GM23338 (cell line): ENCODE measurements around the gene RAP1GAP. TPM values are rescaled to one million over a fixed set of nuclear protein-coding genes. Genes with fewer than 3 reads are reported as not detected.

Experiments
- ATAC-seq: fragments of 200-7000 bp; cut with Tn5 transposase; 3 replicates; pipeline ENCODE4 v1.9.1; 2020
- DNase-seq: peaks from one replicate; pipeline ENCODE4 v3.0.0-alpha.2; 2015; ENCODE audit warnings: low spot score
- H2AFZ ChIP-seq: fragments of 200-600 bp; sonication (generic); 2 replicates; pipeline ENCODE4 v1.8.0; 2016; ENCODE audit warnings: antibody characterized with exemption, mild to moderate bottlenecking, moderate library complexity
- H3F3A ChIP-seq: fragments of 200-600 bp; sonication (generic); replicated peaks from 2 replicates; pipeline ENCODE4 v1.8.0; 2017; ENCODE audit warnings: antibody characterized with exemption, mixed run types, low read depth
- H3K27ac ChIP-seq: fragments of 200-600 bp; sonication (generic); 2 replicates; pipeline ENCODE4 v1.6.1; 2016; ENCODE audit warnings: low read depth
- H3K27me3 ChIP-seq: fragments of 200-600 bp; sonication (generic); 2 replicates; pipeline ENCODE4 v1.8.0; 2016; ENCODE audit warnings: mild to moderate bottlenecking, mixed run types, moderate library complexity; ENCODE audit not compliant: insufficient read depth
- H3K36me3 ChIP-seq: fragments of 200-600 bp; sonication (generic); 2 replicates; pipeline ENCODE4 v1.8.0; 2016; ENCODE audit warnings: mild to moderate bottlenecking; ENCODE audit not compliant: insufficient read depth
- H3K4me1 ChIP-seq: fragments of 200-600 bp; sonication (generic); 2 replicates; pipeline ENCODE4 v1.8.0; 2016; ENCODE audit warnings: mild to moderate bottlenecking, moderate library complexity; ENCODE audit not compliant: insufficient read depth
- H3K4me2 ChIP-seq: fragments of 200-600 bp; sonication (generic); 2 replicates; pipeline ENCODE4 v1.7.1; 2017; ENCODE audit warnings: mixed run types
- H3K4me3 ChIP-seq: fragments of 200-600 bp; sonication (generic); 2 replicates; pipeline ENCODE4 v1.6.1; 2016; ENCODE audit warnings: mixed run types
- H3K79me2 ChIP-seq: fragments of 200-600 bp; sonication (generic); replicated peaks from 2 replicates; pipeline ENCODE4 v1.8.0; 2017; ENCODE audit warnings: mild to moderate bottlenecking; ENCODE audit not compliant: insufficient read depth
- H3K9me2 ChIP-seq: fragments of 200-600 bp; sonication (generic); 2 replicates; pipeline ENCODE4 v1.8.0; 2017; ENCODE audit not compliant: insufficient read depth
- H4K20me1 ChIP-seq: fragments of 200-600 bp; sonication (generic); replicated peaks from 2 replicates; pipeline ENCODE4 v1.8.0; 2017; ENCODE audit warnings: mild to moderate bottlenecking; ENCODE audit not compliant: insufficient read depth
- H3K27ac Mint-ChIP-seq: 2 replicates; pipeline ENCODE4 v1.8.0; 2020; ENCODE audit warnings: inconsistent platforms, mild to moderate bottlenecking, moderate library complexity, mixed read lengths
- H3K27me3 Mint-ChIP-seq: 3 replicates; pipeline ENCODE4 v1.8.0; 2022; ENCODE audit warnings: low read depth, mild to moderate bottlenecking, moderate library complexity, mixed read lengths, inconsistent platforms; ENCODE audit not compliant: insufficient read depth, poor library complexity
- H3K36me3 Mint-ChIP-seq: 3 replicates; pipeline ENCODE4 v1.8.0; 2021; ENCODE audit warnings: low read depth, mild to moderate bottlenecking, inconsistent platforms, moderate library complexity, mixed read lengths
- H3K4me1 Mint-ChIP-seq: 3 replicates; pipeline ENCODE4 v1.8.0; 2020; ENCODE audit warnings: mild to moderate bottlenecking, inconsistent platforms, mixed read lengths
- H3K4me3 Mint-ChIP-seq: 3 replicates; pipeline ENCODE4 v1.8.0; 2021; ENCODE audit warnings: moderate library complexity, mild to moderate bottlenecking, inconsistent platforms, mixed read lengths
- H3K9me3 Mint-ChIP-seq: 3 replicates; pipeline ENCODE4 v1.8.0; 2020; ENCODE audit warnings: moderate library complexity, mild to moderate bottlenecking, inconsistent platforms, mixed read lengths
- CREB1 ChIP-seq: fragments of 250-450 bp; sonication (Bioruptor Pico); IDR thresholded peaks from 2 replicates; pipeline ENCODE4 v1.5.0; 2020; ENCODE audit warnings: low read depth, mild to moderate bottlenecking, moderate library complexity
- NANOG ChIP-seq: IDR thresholded peaks from 2 replicates; pipeline ENCODE4 v1.6.1; 2016; ENCODE audit warnings: antibody characterized with exemption, borderline replicate concordance
- STAT1 ChIP-seq: IDR thresholded peaks from one replicate; pipeline ENCODE4 v1.6.1; 2016; ENCODE audit warnings: antibody characterized with exemption; ENCODE audit not compliant: unreplicated experiment
- ZNF331 ChIP-seq: fragments of 250-450 bp; sonication (Bioruptor Pico); IDR thresholded peaks from 2 replicates; pipeline ENCODE4 v1.5.0; 2020; ENCODE audit warnings: low read depth, mild to moderate bottlenecking, moderate library complexity
- ZNF462 ChIP-seq: fragments of 250-450 bp; sonication (Bioruptor Pico); IDR thresholded peaks from 2 replicates; pipeline ENCODE4 v1.5.0; 2020; ENCODE audit warnings: mild to moderate bottlenecking, moderate library complexity
- polyA plus RNA-seq: library from polyadenylated mRNA; unstranded; fragments of >200 nt; fragmentation: Nextera tagmentation; extraction: Ambion mirVana; gene quantifications from 2 replicates; pipeline ENCODE4 v1.2.1, GENCODE V29; 2016
- total RNA-seq: library from RNA; depleted of rRNA; stranded (reverse); fragments of >200 nt; shearing (Covaris generic); gene quantifications from 2 replicates; pipeline ENCODE4 v1.2.3, GENCODE V29; 2014
- TF ChIP-seq, protein P1 (sequence below): IDR thresholded peaks from one replicate; pipeline ENCODE4 v1.6.1; 2018; ENCODE audit warnings: antibody characterized with exemption; ENCODE audit not compliant: unreplicated experiment

Gene RAP1GAP
- total and polyA plus RNA-seq, 2 experiments from 2014 or later = 4.3 to 6.6 TPM

GRCh38 chr1:21590126-21590880 lies 78.9 kb downstream of the RAP1GAP start (continued):
- no peak for TF ChIP-seq ZNF462 (CRISPR knock-in tag)
- TF ChIP-seq, protein P1, sequence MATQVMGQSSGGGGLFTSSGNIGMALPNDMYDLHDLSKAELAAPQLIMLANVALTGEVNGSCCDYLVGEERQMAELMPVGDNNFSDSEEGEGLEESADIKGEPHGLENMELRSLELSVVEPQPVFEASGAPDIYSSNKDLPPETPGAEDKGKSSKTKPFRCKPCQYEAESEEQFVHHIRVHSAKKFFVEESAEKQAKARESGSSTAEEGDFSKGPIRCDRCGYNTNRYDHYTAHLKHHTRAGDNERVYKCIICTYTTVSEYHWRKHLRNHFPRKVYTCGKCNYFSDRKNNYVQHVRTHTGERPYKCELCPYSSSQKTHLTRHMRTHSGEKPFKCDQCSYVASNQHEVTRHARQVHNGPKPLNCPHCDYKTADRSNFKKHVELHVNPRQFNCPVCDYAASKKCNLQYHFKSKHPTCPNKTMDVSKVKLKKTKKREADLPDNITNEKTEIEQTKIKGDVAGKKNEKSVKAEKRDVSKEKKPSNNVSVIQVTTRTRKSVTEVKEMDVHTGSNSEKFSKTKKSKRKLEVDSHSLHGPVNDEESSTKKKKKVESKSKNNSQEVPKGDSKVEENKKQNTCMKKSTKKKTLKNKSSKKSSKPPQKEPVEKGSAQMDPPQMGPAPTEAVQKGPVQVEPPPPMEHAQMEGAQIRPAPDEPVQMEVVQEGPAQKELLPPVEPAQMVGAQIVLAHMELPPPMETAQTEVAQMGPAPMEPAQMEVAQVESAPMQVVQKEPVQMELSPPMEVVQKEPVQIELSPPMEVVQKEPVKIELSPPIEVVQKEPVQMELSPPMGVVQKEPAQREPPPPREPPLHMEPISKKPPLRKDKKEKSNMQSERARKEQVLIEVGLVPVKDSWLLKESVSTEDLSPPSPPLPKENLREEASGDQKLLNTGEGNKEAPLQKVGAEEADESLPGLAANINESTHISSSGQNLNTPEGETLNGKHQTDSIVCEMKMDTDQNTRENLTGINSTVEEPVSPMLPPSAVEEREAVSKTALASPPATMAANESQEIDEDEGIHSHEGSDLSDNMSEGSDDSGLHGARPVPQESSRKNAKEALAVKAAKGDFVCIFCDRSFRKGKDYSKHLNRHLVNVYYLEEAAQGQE = no peak
- no peak for TF ChIP-seq NANOG
- no peak for TF ChIP-seq STAT1

DNA sequence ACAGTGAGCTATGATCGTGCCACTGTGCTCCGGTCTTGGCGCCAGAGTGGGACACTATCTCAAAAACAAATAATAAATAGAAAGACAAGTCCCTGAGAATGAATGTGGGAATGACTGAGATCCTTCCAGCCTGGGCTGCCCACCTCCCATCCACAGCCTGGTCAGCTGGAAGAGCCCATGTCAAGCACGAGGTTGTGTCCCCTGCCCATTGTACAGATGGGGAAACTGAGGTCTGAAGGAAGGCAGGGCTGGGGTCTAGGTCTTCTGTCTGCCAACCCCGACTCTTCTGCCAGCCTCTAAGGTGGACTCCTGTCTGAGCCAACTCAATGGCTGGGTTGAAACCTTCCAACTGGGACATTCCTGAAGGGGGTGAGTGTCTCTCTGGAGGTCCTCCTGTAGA lies 79.5 kb downstream of the RAP1GAP start:
- Histone ChIP-seq H2AFZ (no peak overlapping the region), H3K36me3 (no peaks in the 10 kb centered on the region), H4K20me1 (no peaks in the 10 kb centered on the region), H3K4me2 (no peak overlapping the region), H3K79me2 (no peaks in the 10 kb centered on the region), H3K4me1 (peaks cover 11% of the 10 kb centered on the region), H3K4me3 (no peak overlapping the region), H3K27ac (no peak overlapping the region), H3F3A (0 out of 2 replicates have a peak, but pooled peaks cover 4% of the 10 kb centered on the region), H3K27me3 (no peaks in the 10 kb centered on the region), H3K9me2 (no peaks in the 10 kb centered on the region)
- Mint-ChIP-seq H3K4me3 (no peak overlapping the region), H3K9me3 (no peaks in the 10 kb centered on the region), H3K36me3 (no peaks in the 10 kb centered on the region), H3K27ac (no peak overlapping the region), H3K27me3 (peaks cover 16% of the 10 kb centered on the region), H3K4me1 (peaks cover 28% of the 10 kb centered on the region)
- ATAC-seq (no peak), DNase-seq (no peak)
- no peak for TF ChIP-seq CREB1 (CRISPR knock-in tag)
- TF ChIP-seq STAT1 = no peak
- no peak for TF ChIP-seq ZNF331 (CRISPR knock-in tag)
- TF ChIP-seq, protein P1 = no peak
- no peak for TF ChIP-seq NANOG
